GM21529 (cell line): ENCODE measurements around the gene RAB8B.
A peak's percentile ranks its signal among the peaks of the same experiment; 100 is the strongest.

Source experiments
- ATAC-seq: cut with Tn5 transposase; IDR thresholded peaks from one replicate; pipeline ENCODE4 v1.9.1; 2021; ENCODE audit not compliant: unreplicated experiment

The RAB8B gene

GRCh38 chr15:63260791-63261190 lies 71.4 kb downstream of the RAB8B start:
- ATAC-seq: no peak

- ATAC-seq: no peak
These were observed 71.9 kb downstream of the RAB8B start for GRCh38 chr15:63261311-63261710.

- ATAC-seq: no peak
These were observed 74.1 kb downstream of the RAB8B start for GRCh38 chr15:63263519-63263918.

- ATAC-seq: no peak
These were observed 75.4 kb downstream of the RAB8B start for GRCh38 chr15:63264688-63265293.

DNA sequence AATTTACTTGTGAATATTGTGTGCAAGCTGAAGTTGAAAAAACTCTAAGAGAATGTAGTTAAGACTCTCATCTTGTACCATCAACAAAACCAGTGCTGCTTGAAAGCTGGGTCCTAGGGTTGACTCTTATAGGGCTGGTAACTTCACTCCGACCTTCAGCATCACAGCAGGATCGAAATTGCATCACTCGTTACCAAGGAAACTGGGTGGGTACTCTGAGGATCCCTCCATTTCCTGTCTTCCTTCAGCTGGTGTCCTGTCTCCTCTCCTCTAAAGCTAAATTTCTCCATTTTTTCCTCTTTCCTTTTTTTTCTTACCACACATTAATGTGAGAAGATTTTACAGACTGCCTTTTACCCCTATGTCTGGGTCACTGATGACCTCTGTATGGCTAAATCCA lies 85.0 kb downstream of the RAB8B start:
- ATAC-seq: no peak

DNA sequence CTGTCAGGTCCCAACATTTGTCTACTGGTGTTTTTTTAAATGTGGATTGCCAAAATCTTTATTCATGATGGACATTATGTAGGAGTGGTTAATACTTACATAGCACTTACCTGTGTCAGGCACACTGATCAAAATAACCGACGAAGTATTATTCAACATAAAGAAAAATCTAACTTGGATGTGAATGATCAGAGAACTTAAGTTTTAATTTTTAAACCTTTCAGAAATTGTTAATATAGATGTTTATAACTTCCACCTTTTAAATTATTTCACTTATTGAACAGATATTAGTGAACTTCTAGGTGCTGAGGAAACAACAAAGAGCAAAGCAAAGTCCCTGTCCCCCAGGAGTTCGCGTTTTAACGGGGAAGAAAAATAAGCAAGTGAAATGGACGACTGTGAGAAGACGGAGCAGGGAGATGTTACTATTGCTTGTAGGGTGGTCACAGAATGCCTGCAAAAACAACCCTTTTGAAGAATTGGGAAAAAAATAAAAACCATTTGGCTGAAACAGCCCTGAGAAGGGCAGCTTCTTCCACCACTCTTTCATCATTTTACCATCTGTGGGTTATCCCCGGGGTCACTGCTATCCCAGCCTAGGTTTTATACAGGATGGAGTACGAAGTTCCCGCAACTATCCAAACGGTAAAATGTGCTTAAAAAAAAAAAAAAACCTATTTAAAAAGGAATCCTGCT lies 87.1 kb downstream of the RAB8B start:
- peak; percentile 20 for ATAC-seq

GRCh38 chr15:63277038-63277892 lies 87.9 kb downstream of the RAB8B start, which contains the start of gene APH1B:
TSS of gene APH1B (plus strand) at chr15:63277605. CDS start at chr15:63277624, 19 bp downstream.
- ATAC-seq: peak; percentile 68

DNA sequence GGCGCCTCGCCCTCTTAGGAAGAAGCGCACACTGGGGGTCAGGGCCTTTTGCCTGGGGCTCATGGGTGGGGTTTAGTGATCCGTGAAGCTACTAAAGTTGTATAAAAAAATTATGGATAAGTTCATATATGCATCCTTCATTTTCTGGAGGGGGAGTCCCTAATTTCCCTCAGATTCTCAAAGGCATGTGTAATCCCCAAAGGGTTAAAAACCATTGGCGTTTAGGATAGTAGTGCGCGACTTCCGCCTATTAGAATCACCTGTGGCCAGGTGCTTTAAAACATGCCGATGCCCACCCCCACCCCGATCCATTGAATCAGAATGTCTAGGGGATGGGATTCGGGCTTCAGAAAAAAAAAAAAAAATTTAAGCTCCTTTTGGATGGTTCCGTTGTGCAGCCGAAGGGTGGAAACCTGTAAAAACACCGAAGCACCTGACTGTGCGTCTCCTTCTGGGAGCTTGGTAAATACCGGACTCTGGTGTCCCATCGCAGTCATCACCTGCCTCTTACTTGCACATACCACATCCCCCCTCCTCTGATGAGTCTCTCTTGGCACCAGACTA lies 88.6 kb downstream of the RAB8B start:
- ATAC-seq: no peak

DNA sequence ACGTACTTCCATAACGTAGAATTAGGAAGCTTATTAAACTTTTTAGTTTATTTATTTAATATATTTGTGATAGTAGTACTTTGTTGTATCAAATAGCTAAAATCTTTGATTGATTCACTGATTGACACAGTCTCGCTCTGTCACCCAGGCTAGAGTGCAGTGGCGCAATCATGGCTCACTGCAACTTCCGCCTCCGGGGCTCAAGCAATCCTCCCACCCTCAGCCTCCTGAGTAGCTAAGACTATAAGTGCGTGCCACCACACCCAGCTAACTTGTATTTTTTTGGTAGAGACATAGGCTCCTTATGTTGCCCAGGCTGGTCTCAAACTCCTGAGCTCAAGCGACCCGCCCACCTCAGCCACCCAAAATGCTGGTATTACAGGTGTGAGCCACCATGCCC lies 93.7 kb downstream of the RAB8B start:
- ATAC-seq: no peak

GRCh38 chr15:63284335-63284734 lies 94.9 kb downstream of the RAB8B start:
- no peak for ATAC-seq

- ATAC-seq: no peak
These were observed 97.7 kb downstream of the RAB8B start for GRCh38 chr15:63287109-63287508.

DNA sequence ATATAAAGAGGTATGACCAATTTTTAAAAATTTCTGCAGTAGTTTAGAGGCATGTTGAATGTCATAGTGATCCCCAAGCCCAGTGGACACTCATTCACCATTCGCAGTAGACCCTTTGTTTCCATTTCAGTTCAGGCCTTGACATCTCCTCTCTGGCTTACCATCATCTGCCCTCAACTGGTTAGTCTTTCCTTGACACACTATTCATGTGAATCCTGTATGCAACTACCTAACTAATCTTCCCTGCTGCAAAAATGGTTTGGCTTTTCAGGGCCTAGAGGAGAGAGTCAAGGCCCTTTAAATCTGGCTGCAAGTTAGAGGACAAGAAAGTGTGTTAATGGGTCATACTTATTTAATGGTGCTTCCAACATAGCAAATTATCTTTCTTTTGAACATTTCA lies 98.9 kb downstream of the RAB8B start:
- no peak for ATAC-seq

- no peak for ATAC-seq
These were observed 99.5 kb downstream of the RAB8B start for GRCh38 chr15:63288778-63289378.

GRCh38 chr15:63291507-63291906 lies 102.1 kb downstream of the RAB8B start:
- ATAC-seq: no peak

- no peak for ATAC-seq
These were observed 102.8 kb downstream of the RAB8B start for GRCh38 chr15:63292241-63292640.

- ATAC-seq: no peak
These were observed 103.4 kb downstream of the RAB8B start for GRCh38 chr15:63292771-63293170.

DNA sequence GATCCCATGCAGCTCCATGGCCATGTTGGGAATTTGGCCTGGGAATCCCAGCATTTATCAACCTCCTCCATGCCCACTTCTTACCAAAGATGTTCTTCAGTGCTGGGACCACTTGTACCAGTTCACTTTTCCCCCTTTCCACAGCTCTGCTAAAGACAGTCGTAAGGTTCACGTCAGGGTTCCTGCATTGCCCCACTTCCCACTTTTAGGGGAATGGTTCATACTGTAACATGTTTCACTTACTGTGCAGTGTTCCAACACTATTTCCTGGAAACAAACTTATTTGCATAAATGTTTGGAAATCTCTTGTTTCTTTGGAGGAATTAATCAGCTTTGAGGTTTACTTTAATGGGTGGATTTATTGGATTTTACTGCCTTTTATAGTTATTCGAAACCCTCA lies 105.0 kb downstream of the RAB8B start:
- no peak for ATAC-seq

- ATAC-seq: no peak
These were observed 105.9 kb downstream of the RAB8B start for GRCh38 chr15:63295341-63295740.

GRCh38 chr15:63296195-63296594 lies 106.8 kb downstream of the RAB8B start:
- ATAC-seq: no peak

- no peak for ATAC-seq
These were observed 110.7 kb downstream of the RAB8B start for GRCh38 chr15:63299943-63300575.

DNA sequence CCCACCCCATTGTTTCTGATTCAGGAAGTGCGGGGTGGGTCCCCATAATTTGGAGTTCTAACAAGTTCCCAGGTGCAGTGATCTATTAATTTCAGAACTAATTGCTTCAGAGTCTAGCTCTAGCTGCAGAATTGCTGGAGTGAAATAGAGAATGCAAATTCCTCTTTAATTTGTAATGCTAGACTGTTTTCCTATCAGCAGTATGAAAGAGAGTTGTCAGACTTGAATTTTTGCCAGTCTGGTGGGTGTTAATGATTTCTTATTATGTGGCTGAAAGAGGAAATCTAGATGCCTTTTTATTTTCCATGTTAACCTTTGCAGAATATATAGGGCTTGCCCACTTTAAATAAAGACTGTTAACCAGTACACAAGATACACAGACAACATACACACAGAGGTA lies 111.7 kb downstream of the RAB8B start:
- ATAC-seq: no peak
